MCF 10A (cell line): Measurements from ENCODE around the gene PPIF. TPM values are rescaled to one million over a fixed set of nuclear protein-coding genes. Genes with fewer than 3 reads are reported as not detected.

Experiments
- BruUV-seq: library from RNA; stranded (reverse); fragments of 400-500 nt; replicated peaks from 2 replicates; lab custom pipeline; 2021; lab: Mats Ljungman, UMichigan
- CTCF ChIA-PET: fragments of 300-600 bp; sonication (Branson Sonifier 250); formaldehyde crosslinking; extraction: SDS; loops from one replicate; lab custom pipeline; 2021; ENCODE audit warnings: antibody characterized with exemption, inconsistent platforms; lab: Yijun Ruan, JAX
- POLR2A ChIA-PET: fragments of 300-600, 350-650 bp; sonication (Branson Sonifier 250); formaldehyde crosslinking; extraction: SDS; loops from one replicate; lab custom pipeline; 2020; ENCODE audit warnings: antibody characterized with exemption, inconsistent platforms; lab: Yijun Ruan, JAX
- DNase-seq: peaks from one replicate; pipeline ENCODE4 v3.0.0-alpha.2; 2018; ENCODE audit not compliant: unreplicated experiment
- H3K27ac Mint-ChIP-seq: one replicate; pipeline ENCODE4 v1.8.0; 2022; ENCODE audit warnings: mild to moderate bottlenecking, low read depth, mixed read lengths; ENCODE audit not compliant: unreplicated experiment
- H3K27me3 Mint-ChIP-seq: one replicate; pipeline ENCODE4 v1.8.0; 2022; ENCODE audit warnings: mixed read lengths; ENCODE audit not compliant: insufficient read depth, unreplicated experiment
- H3K36me3 Mint-ChIP-seq: one replicate; pipeline ENCODE4 v1.8.0; 2022; ENCODE audit warnings: mild to moderate bottlenecking, moderate library complexity, mixed read lengths; ENCODE audit not compliant: insufficient read depth, unreplicated experiment
- H3K4me1 Mint-ChIP-seq: one replicate; pipeline ENCODE4 v1.8.0; 2022; ENCODE audit warnings: mixed read lengths; ENCODE audit not compliant: insufficient read depth, unreplicated experiment
- H3K4me3 Mint-ChIP-seq: one replicate; pipeline ENCODE4 v1.8.0; 2022; ENCODE audit warnings: mild to moderate bottlenecking, moderate library complexity, mixed read lengths; ENCODE audit not compliant: unreplicated experiment
- H3K9me3 Mint-ChIP-seq: one replicate; pipeline ENCODE4 v1.8.0; 2022; ENCODE audit warnings: mixed read lengths; ENCODE audit not compliant: unreplicated experiment
- CTCF ChIP-seq: fragments of 200-600 bp; IDR thresholded peaks from one replicate; pipeline ENCODE4 v1.8.0; 2022; ENCODE audit warnings: antibody characterized with exemption, mild to moderate bottlenecking; ENCODE audit not compliant: unreplicated experiment
- intact Hi-C: fragments of 100-400 bp; cut with micrococcal nuclease; formaldehyde crosslinking; loops from 2 replicates; pipeline ENCODE4 v1.14.1; 2022
- total RNA-seq: library from RNA; stranded (reverse); gene quantifications from 2 replicates; pipeline ENCODE4 v1.2.3, GENCODE V29; 2022

Gene PPIF
- total RNA-seq, 1 experiment from 2014 or later: 76.5 TPM

- Mint-ChIP-seq H3K36me3 (peaks cover 34% of the 10 kb centered on the region), H3K27me3 (no peaks in the 10 kb centered on the region), H3K4me3 (no peak overlapping the region), H3K27ac (no peak overlapping the region), H3K4me1 (peaks cover 13% of the 10 kb centered on the region), H3K9me3 (no peaks in the 10 kb centered on the region)
- TF ChIP-seq CTCF: no peak
- ChIA-PET POLR2A (no interaction called here), CTCF (no interaction called here)
- no peak for DNase-seq
- BruUV-seq: no TSS peak
- intact Hi-C loops: no loop called here
Observed at GRCh38 chr10:79300711-79301110, 46.6 kb upstream of the PPIF start.

- no TSS peak for BruUV-seq
- no peaks in the 10 kb centered on the region for H3K27me3 Mint-ChIP-seq
- H3K9me3 Mint-ChIP-seq: no peaks in the 10 kb centered on the region
- peak overlapping the region; percentile 61 for H3K27ac Mint-ChIP-seq
- TF ChIP-seq CTCF: no peak
- peaks cover 44% of the 10 kb centered on the region for H3K36me3 Mint-ChIP-seq
- DNase-seq: no peak
- H3K4me1 Mint-ChIP-seq: peaks cover 12% of the 10 kb centered on the region
- ChIA-PET CTCF (no interaction called here), POLR2A (interaction anchor here (0.7 to 1.5 kb wide), 2 partner anchors 16 to 19 kb away, joined by 3 to 5 read pairs; no protein-coding TSS in a partner anchor)
- intact Hi-C loops: no loop called here
- H3K4me3 Mint-ChIP-seq: no peak overlapping the region
Observed at GRCh38 chr10:79301754-79302530, 45.3 kb upstream of the PPIF start.

- H3K4me1 Mint-ChIP-seq: peaks cover 8% of the 10 kb centered on the region
- no TSS peak for BruUV-seq
- H3K36me3 Mint-ChIP-seq: peaks cover 39% of the 10 kb centered on the region
- POLR2A ChIA-PET: no interaction called here
- CTCF ChIA-PET: no interaction called here
- H3K27ac Mint-ChIP-seq: no peak overlapping the region
- no peak for TF ChIP-seq CTCF
- H3K27me3 Mint-ChIP-seq: no peaks in the 10 kb centered on the region
- intact Hi-C loops: no loop called here
- no peak overlapping the region for H3K4me3 Mint-ChIP-seq
- H3K9me3 Mint-ChIP-seq: no peaks in the 10 kb centered on the region
- DNase-seq: no peak
Observed at GRCh38 chr10:79303631-79304478, 43.4 kb upstream of the PPIF start.

GRCh38 chr10:79304479-79305087 is 42.7 kb upstream of the PPIF start:
- Mint-ChIP-seq H3K36me3 (peaks cover 39% of the 10 kb centered on the region), H3K4me1 (peaks cover under 1% of the 10 kb centered on the region), H3K9me3 (no peaks in the 10 kb centered on the region), H3K27me3 (no peaks in the 10 kb centered on the region), H3K4me3 (no peak overlapping the region), H3K27ac (no peak overlapping the region)
- ChIA-PET POLR2A (no interaction called here), CTCF (no interaction called here)
- intact Hi-C loops: no loop called here
- BruUV-seq: no TSS peak
- no peak for DNase-seq
- no peak for TF ChIP-seq CTCF
